K562 (cell line): Measurements from ENCODE around the gene GALNT18. TPM values are rescaled to one million over a fixed set of nuclear protein-coding genes. Genes with fewer than 3 reads are reported as not detected.

Experiments used
- ATAC-seq: fragments of 200-7000 bp; cut with Tn5 transposase; 3 replicates; pipeline ENCODE4 v1.9.1; 2020; ENCODE audit warnings: moderate library complexity
- BruUV-seq: library from RNA; stranded (reverse); fragments of 400-500 nt; replicated peaks from 2 replicates; lab custom pipeline; 2021; lab: Mats Ljungman, UMichigan
- CTCF ChIA-PET: fragments of 300-600 bp; formaldehyde crosslinking; extraction: SDS; loops from one replicate; lab custom pipeline; 2021; ENCODE audit warnings: low intra/inter-chr PET ratio; lab: Yijun Ruan, JAX
- POLR2A ChIA-PET: fragments of 300-600, 350-650 bp; sonication (Branson Sonifier 250); formaldehyde crosslinking; extraction: SDS; loops from one replicate; lab custom pipeline; 2021; ENCODE audit warnings: antibody characterized with exemption, inconsistent platforms; lab: Yijun Ruan, JAX
- DNase-seq, 4 experiments: peaks; one replicate each; pipeline versions ENCODE4 v3.0.0 to v3.0.0-alpha.2; 2011 to 2018; ENCODE audit warnings: low spot score in 3 of 4, mixed read lengths in 3 of 4; ENCODE audit errors: extremely low read depth in 1 of 4
- FAIRE-seq: peaks from 2 replicates; lab custom pipeline; 2011; peaks lifted over from hg19 to GRCh38; lab: Jason Lieb, UNC
- H2AFZ ChIP-seq: 2 replicates; pipeline ENCODE4 v1.6.0; 2011; ENCODE audit warnings: low read depth, low read length, control low read depth, inconsistent platforms
- H3K27ac ChIP-seq: fragments of 200-600 bp; 3 replicates; pipeline ENCODE4 v1.8.0; 2011; ENCODE audit warnings: low read depth, mild to moderate bottlenecking, control low read depth, inconsistent platforms, low read length, moderate library complexity, mixed read lengths; ENCODE audit errors: extremely low read depth
- H3K27me3 ChIP-seq, 2 experiments: fragments of 300-600 bp in 1 of 2; 2 replicates in 1 of 2; 3 replicates in 1 of 2; pipeline versions ENCODE4 v1.6.0 to v1.8.0; 2011; ENCODE audit warnings: inconsistent platforms in 2 of 2, low read length in 2 of 2, mild to moderate bottlenecking in 1 of 2, mixed read lengths in 1 of 2, moderate library complexity in 1 of 2; ENCODE audit not compliant: control insufficient read depth in 2 of 2, insufficient read depth in 2 of 2
- H3K36me3 ChIP-seq: fragments of 300-600 bp; 3 replicates; pipeline ENCODE4 v1.8.0; 2011; ENCODE audit warnings: mild to moderate bottlenecking, low read length, inconsistent platforms; ENCODE audit not compliant: control insufficient read depth, insufficient read depth
- H3K4me1 ChIP-seq, 2 experiments: fragments of 200-600 bp in 1 of 2; replicated peaks in 1 of 2; 2 replicates in 1 of 2; 3 replicates in 1 of 2; pipeline versions ENCODE4 v1.5.1 to v1.8.0; 2011; ENCODE audit warnings: inconsistent platforms in 2 of 2, low read length in 2 of 2, mild to moderate bottlenecking in 1 of 2, mixed read lengths in 1 of 2, moderate library complexity in 1 of 2; ENCODE audit not compliant: control insufficient read depth in 2 of 2, insufficient read depth in 2 of 2
- H3K4me2 ChIP-seq: 2 replicates; pipeline ENCODE4 v1.6.1; 2011; ENCODE audit warnings: low read length, control low read depth, inconsistent platforms, mixed read lengths; ENCODE audit not compliant: insufficient read depth
- H3K4me3 ChIP-seq: fragments of 200-600 bp; sonication (generic), shearing (Covaris generic); 2 replicates; pipeline ENCODE4 v1.5.1; 2016; ENCODE audit warnings: control low read depth, inconsistent platforms
- H3K79me2 ChIP-seq: fragments of 200-600 bp; 3 replicates; pipeline ENCODE4 v1.8.0; 2011; ENCODE audit warnings: low read length, inconsistent platforms; ENCODE audit not compliant: control insufficient read depth, insufficient read depth
- H3K9ac ChIP-seq, 2 experiments: 2 replicates each; pipeline versions ENCODE4 v1.6.0 to v1.6.1; 2011; ENCODE audit warnings: low read depth in 2 of 2, low read length in 2 of 2, control low read depth in 1 of 2, inconsistent platforms in 1 of 2, mild to moderate bottlenecking in 1 of 2, mixed read lengths in 1 of 2; ENCODE audit not compliant: insufficient read depth in 1 of 2
- H3K9me1 ChIP-seq: one replicate; pipeline ENCODE4 v1.6.0; 2011; ENCODE audit warnings: inconsistent platforms, mild to moderate bottlenecking, low read length, moderate library complexity; ENCODE audit not compliant: control insufficient read depth, insufficient read depth
- H3K9me3 ChIP-seq: replicated peaks from 2 replicates; pipeline ENCODE4 v1.5.1; 2011; ENCODE audit warnings: low read depth, low read length, inconsistent platforms; ENCODE audit not compliant: control insufficient read depth, insufficient read depth
- H4K20me1 ChIP-seq: replicated peaks from 2 replicates; pipeline ENCODE4 v1.6.1; 2011; ENCODE audit warnings: low read length, inconsistent platforms, mixed read lengths; ENCODE audit not compliant: control insufficient read depth, insufficient read depth
- CXXC5 ChIP-seq: fragments of 250-450 bp; sonication (Bioruptor Pico); IDR thresholded peaks from 2 replicates; pipeline ENCODE4 v1.8.0; 2022; ENCODE audit warnings: inconsistent platforms, mild to moderate bottlenecking, moderate library complexity
- HOXB6 ChIP-seq: fragments of 250-450 bp; sonication (Bioruptor Pico); IDR thresholded peaks from 2 replicates; pipeline ENCODE4 v1.5.1; 2022; ENCODE audit warnings: mild to moderate bottlenecking, borderline replicate concordance
- JUN ChIP-seq, 2 experiments: sonication (generic) in 1 of 2; formaldehyde crosslinking in 1 of 2; IDR thresholded peaks; 2 replicates each; pipeline versions ENCODE4 v1.6.1 to v1.8.0; 2012 to 2022; ENCODE audit warnings: borderline replicate concordance in 2 of 2, mild to moderate bottlenecking in 2 of 2, improper control_type of control experiment in 1 of 2, low read depth in 1 of 2, low read length in 1 of 2, missing genetic modification reagents in 1 of 2
- RFX5 ChIP-seq: IDR thresholded peaks from 2 replicates; pipeline ENCODE4 v1.6.1; 2011; ENCODE audit warnings: low read depth, mild to moderate bottlenecking, improper control_type of control experiment, low read length
- SIN3A ChIP-seq, 2 experiments: fragments of 150-350 bp in 1 of 2; IDR thresholded peaks; 2 replicates each; pipeline ENCODE4 v1.6.1; 2011 to 2016; ENCODE audit warnings: borderline replicate concordance in 2 of 2, low read depth in 2 of 2, low read length in 2 of 2, mild to moderate bottlenecking in 2 of 2, moderate library complexity in 2 of 2; ENCODE audit not compliant: control insufficient read depth in 1 of 2
- ZNF282 ChIP-seq: sonication (generic); formaldehyde crosslinking; IDR thresholded peaks from 2 replicates; pipeline ENCODE4 v1.8.1; 2023; ENCODE audit warnings: missing genetic modification reagents
- ZNF644 ChIP-seq: fragments of 200-800 bp; sonication (Bioruptor generic); IDR thresholded peaks from 2 replicates; pipeline ENCODE4 v1.6.1; 2016; ENCODE audit warnings: low read depth, missing genetic modification characterization, missing compliant biosample characterization
- WGBS: fragments of 100-300 bp; shearing (Covaris generic); methylation state at CpG from one replicate; pipeline ENCODE4 v1.1.6; 2016; ENCODE audit warnings: low coverage, mixed read lengths; ENCODE audit not compliant: insufficient coverage; ENCODE audit errors: missing lambda C conversion rate; 5-methylcytosine and 5-hydroxymethylcytosine counted together
- in situ Hi-C: fragments of 300-500 bp; cut with MboI; formaldehyde crosslinking; loops from 4 replicates; pipeline ENCODE4 v1.15.0; 2018; ENCODE audit warnings: inconsistent platforms, mixed read lengths
- intact Hi-C: fragments of 100-400 bp; cut with micrococcal nuclease; formaldehyde crosslinking; loops from 2 replicates; pipeline ENCODE4 v1.14.2; 2022
- polyA plus RNA-seq, 8 experiments: library from polyadenylated mRNA; depleted of rRNA in 4 of 8; stranded (reverse) in 5 of 8; unstranded in 3 of 8; fragments of >200 nt; fragmentation: Nextera tagmentation in 2 of 8; fragmentation: Illumina TruSeq in 1 of 8; extraction: Ambion mirVana in 2 of 8; extraction: Trizol in 1 of 8; gene quantifications; 2 replicates each; pipeline versions ENCODE4 v1.2.1 to v1.2.3, GENCODE V29; 2011 to 2014; ENCODE audit warnings: inconsistent platforms in 1 of 8, missing spikeins in 1 of 8
- total RNA-seq, 7 experiments: library from RNA; depleted of rRNA in 6 of 7; stranded (reverse); fragments of >200 nt in 6 of 7; fragmentation: Illumina TruSeq in 2 of 7; extraction: Trizol in 2 of 7; gene quantifications; 2 replicates each; pipeline versions ENCODE4 v1.2.1 to v1.2.3, GENCODE V29; 2011 to 2021; ENCODE audit warnings: low replicate concordance in 1 of 7

The GALNT18 gene
- total and polyA plus RNA-seq, 9 of the 15 experiments (the other 6 are each of a cell fraction or from before 2014, with no cell fraction given), result not detected

GRCh38 chr11:11533751-11534150, 88.1 kb downstream of the GALNT18 start:
- Histone ChIP-seq H3K4me1 (no peaks in the 10 kb centered on the region), H4K20me1 (peaks cover 4% of the 10 kb centered on the region; the same call in 1 of the 2 replicates), H3K9ac (no peak overlapping the region), H3K4me3 (no peak overlapping the region), H3K36me3 (no peaks in the 10 kb centered on the region), H2AFZ (no peak overlapping the region), H3K4me2 (no peak overlapping the region), H3K9me1 (no peaks in the 10 kb centered on the region), H3K27me3 (peaks cover 2 to 12% of the 10 kb centered on the region in 2 experiments; a peak in 4 of 5 replicates), H3K27ac (no peak overlapping the region), H3K9me3 (no peaks in the 10 kb centered on the region), H3K79me2 (no peaks in the 10 kb centered on the region)
- no TSS peak for BruUV-seq
- in situ Hi-C loops, result no loop called here
- ChIA-PET POLR2A (interaction anchor here (0.6 to 1.7 kb wide), 2 partner anchors 8 to 23 kb away, joined by 4 read pairs; no protein-coding TSS in a partner anchor), CTCF (no interaction called here)
- ATAC-seq (no peak), FAIRE-seq (no peak), DNase-seq (no peak)
- intact Hi-C loops, result no loop called here
- no peak for TF ChIP-seq ZNF282 (CRISPR knock-in tag)
- TF ChIP-seq RFX5, result no peak
- no peak for TF ChIP-seq CXXC5 (CRISPR knock-in tag)
- TF ChIP-seq JUN (IDR thresholded peaks at IDR 0.05; ENCODE audit: borderline replicate concordance, low read depth, low read length), result no peak
- no peak for TF ChIP-seq JUN (CRISPR knock-in tag; IDR thresholded peaks at IDR 0.05; ENCODE audit: borderline replicate concordance)
- no peak for TF ChIP-seq HOXB6 (CRISPR knock-in tag)
- TF ChIP-seq SIN3A (IDR thresholded peaks at IDR 0.05; ENCODE audit: borderline replicate concordance in 2 of 2, control insufficient read depth in 1 of 2, low read depth in 2 of 2, low read length in 2 of 2), result no peak
- no peak for TF ChIP-seq ZNF644 (tag)
- WGBS, result under 1% methylated on average over 7 of the region's 7 CpGs
